OCI-LY3 (cell line): ENCODE results near the gene PPP2CA.

Experiments
- CTCF ChIP-seq: fragments of 200-600, 300-600 bp; sonication (generic); IDR thresholded peaks from 2 replicates; pipeline ENCODE4 v1.5.1; 2014; ENCODE audit warnings: antibody characterized with exemption, low read length, low read depth
- EZH2phosphoT487 ChIP-seq: fragments of 200-600 bp; shearing (Covaris generic); IDR thresholded peaks from 2 replicates; pipeline ENCODE4 v1.6.1; 2018; ENCODE audit warnings: antibody characterized with exemption, mixed run types, low read depth

GRCh38 chr5:134250949-134251348, 25.1 kb upstream of the PPP2CA start:
- TF ChIP-seq CTCF (no peak), EZH2phosphoT487 (no peak)
